Measurements from ENCODE around the gene KCNK4.

GRCh38 chr11:64324692-64325469 is 33.8 kb downstream of the KCNK4 start:
- no peak for TF ChIP-seq CTCF (IDR thresholded peaks at IDR 0.05)
- TF ChIP-seq, protein P1, sequence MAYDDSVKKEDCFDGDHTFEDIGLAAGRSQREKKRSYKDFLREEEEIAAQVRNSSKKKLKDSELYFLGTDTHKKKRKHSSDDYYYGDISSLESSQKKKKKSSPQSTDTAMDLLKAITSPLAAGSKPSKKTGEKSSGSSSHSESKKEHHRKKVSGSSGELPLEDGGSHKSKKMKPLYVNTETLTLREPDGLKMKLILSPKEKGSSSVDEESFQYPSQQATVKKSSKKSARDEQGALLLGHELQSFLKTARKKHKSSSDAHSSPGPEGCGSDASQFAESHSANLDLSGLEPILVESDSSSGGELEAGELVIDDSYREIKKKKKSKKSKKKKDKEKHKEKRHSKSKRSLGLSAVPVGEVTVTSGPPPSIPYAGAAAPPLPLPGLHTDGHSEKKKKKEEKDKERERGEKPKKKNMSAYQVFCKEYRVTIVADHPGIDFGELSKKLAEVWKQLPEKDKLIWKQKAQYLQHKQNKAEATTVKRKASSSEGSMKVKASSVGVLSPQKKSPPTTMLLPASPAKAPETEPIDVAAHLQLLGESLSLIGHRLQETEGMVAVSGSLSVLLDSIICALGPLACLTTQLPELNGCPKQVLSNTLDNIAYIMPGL (CRISPR knock-in tag; IDR thresholded peaks at IDR 0.05; ENCODE audit: borderline replicate concordance): no peak

Data from A549 (cell line).